SU-DHL-6 (cell line): ENCODE data around the gene CRKL.

Source experiments
- H2AFZ ChIP-seq: fragments of 200-600 bp; sonication (generic); 2 replicates; pipeline ENCODE4 v1.6.1; 2014; ENCODE audit warnings: low read depth, mild to moderate bottlenecking, moderate library complexity, mixed read lengths, antibody characterized with exemption, low read length; ENCODE audit not compliant: severe bottlenecking
- H3F3A ChIP-seq: fragments of 200-600 bp; shearing (Covaris generic); 2 replicates; pipeline ENCODE4 v1.6.0; 2016; ENCODE audit warnings: antibody characterized with exemption, mild to moderate bottlenecking; ENCODE audit not compliant: insufficient read depth
- H3K27ac ChIP-seq: fragments of 200-600 bp; sonication (generic); 2 replicates; pipeline ENCODE4 v1.5.1; 2016; ENCODE audit warnings: low read depth, mild to moderate bottlenecking, low read length, moderate library complexity, mixed read lengths
- H3K27me3 ChIP-seq: fragments of 200-600 bp; sonication (generic), shearing (Covaris generic); 2 replicates; pipeline ENCODE4 v1.6.0; 2014; ENCODE audit warnings: mild to moderate bottlenecking, low read length
- H3K36me3 ChIP-seq: fragments of 200-600 bp; sonication (generic); 2 replicates; pipeline ENCODE4 v1.6.1; 2014; ENCODE audit warnings: mild to moderate bottlenecking, low read length, mixed read lengths
- H3K4me2 ChIP-seq: fragments of 300-600, 200-600 bp; shearing (Covaris generic), sonication (generic); 2 replicates; pipeline ENCODE4 v1.6.0; 2014; ENCODE audit warnings: low read length, low read depth, mild to moderate bottlenecking; ENCODE audit not compliant: poor library complexity, severe bottlenecking
- H3K4me3 ChIP-seq: fragments of 200-600 bp; sonication (generic); 2 replicates; pipeline ENCODE4 v1.5.1; 2014; ENCODE audit warnings: antibody characterized with exemption, low read length, mild to moderate bottlenecking, mixed read lengths; ENCODE audit not compliant: insufficient read depth, poor library complexity, severe bottlenecking
- H3K79me2 ChIP-seq: fragments of 200-600 bp; sonication (generic); 2 replicates; pipeline ENCODE4 v1.6.1; 2014; ENCODE audit warnings: mild to moderate bottlenecking, low read length, moderate library complexity; ENCODE audit not compliant: insufficient read depth
- H3K9ac ChIP-seq: fragments of 200-600 bp; sonication (generic); 2 replicates; pipeline ENCODE4 v1.7.0; 2014; ENCODE audit warnings: mild to moderate bottlenecking, low read length
- H3K9me2 ChIP-seq: fragments of 200-600 bp; sonication (generic); replicated peaks from 2 replicates; pipeline ENCODE4 v1.6.1; 2014; ENCODE audit warnings: low read length; ENCODE audit not compliant: insufficient read depth
- H3K9me3 ChIP-seq: fragments of 200-600 bp; sonication (generic); 2 replicates; pipeline ENCODE4 v1.6.1; 2014; ENCODE audit warnings: low read length, mixed read lengths; ENCODE audit not compliant: insufficient read depth
- H4K20me1 ChIP-seq: fragments of 200-600 bp; sonication (generic); 2 replicates; pipeline ENCODE4 v1.6.1; 2014; ENCODE audit warnings: low read depth, mild to moderate bottlenecking, antibody characterized with exemption, low read length, moderate library complexity, mixed read lengths
- CTCF ChIP-seq: fragments of 200-600 bp; sonication (generic); IDR thresholded peaks from one replicate; pipeline ENCODE4 v1.5.1; 2017; ENCODE audit warnings: antibody characterized with exemption, mild to moderate bottlenecking, low read length, moderate library complexity; ENCODE audit not compliant: insufficient read depth, poor library complexity, severe bottlenecking
- EZH2phosphoT487 ChIP-seq: fragments of 200-600 bp; sonication (generic), shearing (Covaris generic); conservative IDR thresholded peaks from 2 replicates; pipeline ENCODE4 v1.6.1; 2018; ENCODE audit warnings: mild to moderate bottlenecking, antibody characterized with exemption, low read length, moderate library complexity, mixed read lengths

The CRKL gene

GRCh38 chr22:20952544-20953341 lies 35.5 kb downstream of the CRKL start:
- H3K9me3 ChIP-seq, result no peaks in the 10 kb centered on the region
- H3K79me2 ChIP-seq, result peaks cover 13% of the 10 kb centered on the region
- H3K27ac ChIP-seq, result no peak overlapping the region

GRCh38 chr22:20953342-20953608 lies 36.1 kb downstream of the CRKL start:
- no peak overlapping the region for H2AFZ ChIP-seq
- no peak overlapping the region for H3K27ac ChIP-seq
- no peaks in the 10 kb centered on the region for H3K36me3 ChIP-seq
- peaks cover 7% of the 10 kb centered on the region for H3K79me2 ChIP-seq
- H3K4me3 ChIP-seq, result no peak overlapping the region
- no peak overlapping the region for H3K9ac ChIP-seq
- TF ChIP-seq EZH2phosphoT487, result no peak
- no peak for TF ChIP-seq CTCF
- no peaks in the 10 kb centered on the region for H3K9me3 ChIP-seq
- H4K20me1 ChIP-seq, result no peaks in the 10 kb centered on the region
- no peaks in the 10 kb centered on the region for H3K9me2 ChIP-seq
- no peaks in the 10 kb centered on the region for H3K27me3 ChIP-seq
- no peaks in the 10 kb centered on the region for H3F3A ChIP-seq
- H3K4me2 ChIP-seq, result no peak overlapping the region

More at GRCh38 chr22:20952544-20953341, 35.5 kb downstream of the CRKL start:
- Histone ChIP-seq H2AFZ (no peak overlapping the region), H3K36me3 (no peaks in the 10 kb centered on the region), H3K9me2 (no peaks in the 10 kb centered on the region), H3K4me2 (no peak overlapping the region), H3K4me3 (no peak overlapping the region), H3F3A (no peaks in the 10 kb centered on the region), H4K20me1 (no peaks in the 10 kb centered on the region), H3K27me3 (no peaks in the 10 kb centered on the region), H3K9ac (no peak overlapping the region)
- TF ChIP-seq CTCF, result no peak
- no peak for TF ChIP-seq EZH2phosphoT487

GRCh38 chr22:20953668-20954500 lies 36.7 kb downstream of the CRKL start:
- Histone ChIP-seq H3K27me3 (no peaks in the 10 kb centered on the region), H3K36me3 (no peaks in the 10 kb centered on the region), H4K20me1 (no peaks in the 10 kb centered on the region)

GRCh38 chr22:20955548-20955947 lies 38.3 kb downstream of the CRKL start:
- Histone ChIP-seq H3K4me2 (no peak overlapping the region), H4K20me1 (no peaks in the 10 kb centered on the region)

More at GRCh38 chr22:20953668-20954500, 36.7 kb downstream of the CRKL start:
- H3K27ac ChIP-seq, result no peak overlapping the region
- no peak overlapping the region for H3K4me3 ChIP-seq
- no peak overlapping the region for H2AFZ ChIP-seq
- TF ChIP-seq EZH2phosphoT487, result no peak
- H3F3A ChIP-seq, result no peaks in the 10 kb centered on the region
- no peak overlapping the region for H3K4me2 ChIP-seq
- H3K79me2 ChIP-seq, result peaks cover 1% of the 10 kb centered on the region; the same call in 1 of the 2 replicates
- H3K9me3 ChIP-seq, result no peaks in the 10 kb centered on the region
- H3K9ac ChIP-seq, result no peak overlapping the region
- H3K9me2 ChIP-seq, result no peaks in the 10 kb centered on the region

More at GRCh38 chr22:20955548-20955947, 38.3 kb downstream of the CRKL start:
- no peaks in the 10 kb centered on the region for H3K9me2 ChIP-seq
- no peaks in the 10 kb centered on the region for H3K79me2 ChIP-seq
- H3F3A ChIP-seq, result no peaks in the 10 kb centered on the region
- H3K9me3 ChIP-seq, result no peaks in the 10 kb centered on the region
- no peak overlapping the region for H3K9ac ChIP-seq
- TF ChIP-seq CTCF (no peak), EZH2phosphoT487 (no peak)
- H3K4me3 ChIP-seq, result no peak overlapping the region
- no peak overlapping the region for H2AFZ ChIP-seq
- no peak overlapping the region for H3K27ac ChIP-seq
- no peaks in the 10 kb centered on the region for H3K36me3 ChIP-seq
- no peaks in the 10 kb centered on the region for H3K27me3 ChIP-seq
